HFFc6 (cell line): ENCODE data around the gene CTDSP1. TPM values are rescaled to one million over a fixed set of nuclear protein-coding genes. Genes with fewer than 3 reads are reported as not detected.

Experiments
- DNase-seq: peaks from one replicate; pipeline ENCODE4 v3.0.0-alpha.2; 2018
- H3K27ac Mint-ChIP-seq: 2 replicates; pipeline ENCODE4 v1.8.0; 2020; ENCODE audit warnings: mild to moderate bottlenecking, mixed read lengths
- H3K27me3 Mint-ChIP-seq: 2 replicates; pipeline ENCODE4 v1.8.0; 2021; ENCODE audit warnings: mild to moderate bottlenecking, moderate library complexity, mixed read lengths; ENCODE audit not compliant: insufficient read depth
- H3K36me3 Mint-ChIP-seq: 2 replicates; pipeline ENCODE4 v1.8.0; 2021; ENCODE audit warnings: low read depth, mixed read lengths
- H3K4me1 Mint-ChIP-seq: 2 replicates; pipeline ENCODE4 v1.8.0; 2020; ENCODE audit warnings: low read depth, mixed read lengths
- H3K4me3 Mint-ChIP-seq: 2 replicates; pipeline ENCODE4 v1.8.0; 2020; ENCODE audit warnings: mild to moderate bottlenecking, moderate library complexity, mixed read lengths
- H3K9me3 Mint-ChIP-seq: 2 replicates; pipeline ENCODE4 v1.8.0; 2020; ENCODE audit warnings: mild to moderate bottlenecking, mixed read lengths
- CTCF ChIP-seq: fragments of 200-600 bp; sonication (generic); IDR thresholded peaks from 2 replicates; pipeline ENCODE4 v1.5.0; 2021; ENCODE audit warnings: antibody characterized with exemption, mild to moderate bottlenecking
- total RNA-seq, 6 experiments: library from RNA; stranded (reverse); fragmentation: NEBNext Ultra II Directional; extraction: Animal tissue kit (Norgen Biotek cat#: 25700); gene quantifications; 2 replicates in 1 of 6; 3 replicates in 5 of 6; pipeline ENCODE4 v1.2.3, GENCODE V29; 2021

CTDSP1 gene
- total RNA-seq, 6 experiments from 2014 or later = 72.0 to 82.0 (median 75.5) TPM

GRCh38 chr2:218418321-218418716, 18.7 kb downstream of the CTDSP1 start:
- peaks cover 15% of the 10 kb centered on the region for H3K27me3 Mint-ChIP-seq
- DNase-seq = no peak
- no peaks in the 10 kb centered on the region for H3K36me3 Mint-ChIP-seq
- no peak overlapping the region for H3K4me3 Mint-ChIP-seq
- no peak overlapping the region for H3K27ac Mint-ChIP-seq
- H3K4me1 Mint-ChIP-seq = no peaks in the 10 kb centered on the region
- no peaks in the 10 kb centered on the region for H3K9me3 Mint-ChIP-seq
- no peak for TF ChIP-seq CTCF

- no peaks in the 10 kb centered on the region for H3K9me3 Mint-ChIP-seq
- H3K27me3 Mint-ChIP-seq = peaks cover 15% of the 10 kb centered on the region
- H3K4me3 Mint-ChIP-seq = no peak within 1 kb of the TSS
- no peak for TF ChIP-seq CTCF
- H3K27ac Mint-ChIP-seq = no peak within 1 kb of the TSS
- no peaks in the 10 kb centered on the region for H3K4me1 Mint-ChIP-seq
- no peaks in the 10 kb centered on the region for H3K36me3 Mint-ChIP-seq
- no peak for DNase-seq
These were observed 19.2 kb downstream of the CTDSP1 start, which contains the start of gene VIL1 for GRCh38 chr2:218418717-218419458. TSS of gene VIL1 (plus strand) at chr2:218419123. CDS start at chr2:218423779, 4,656 bp downstream.

GRCh38 chr2:218419630-218420216, 20.1 kb downstream of the CTDSP1 start:
- no peak overlapping the region for H3K27ac Mint-ChIP-seq
- H3K36me3 Mint-ChIP-seq = no peaks in the 10 kb centered on the region
- TF ChIP-seq CTCF = no peak
- H3K9me3 Mint-ChIP-seq = no peaks in the 10 kb centered on the region
- peaks cover 18% of the 10 kb centered on the region for H3K27me3 Mint-ChIP-seq
- DNase-seq = no peak
- H3K4me3 Mint-ChIP-seq = no peak overlapping the region
- no peaks in the 10 kb centered on the region for H3K4me1 Mint-ChIP-seq

- no peak overlapping the region for H3K27ac Mint-ChIP-seq
- peaks cover 21% of the 10 kb centered on the region for H3K27me3 Mint-ChIP-seq
- TF ChIP-seq CTCF = no peak
- no peak for DNase-seq
- no peak overlapping the region for H3K4me3 Mint-ChIP-seq
- no peaks in the 10 kb centered on the region for H3K4me1 Mint-ChIP-seq
- no peaks in the 10 kb centered on the region for H3K36me3 Mint-ChIP-seq
- H3K9me3 Mint-ChIP-seq = no peaks in the 10 kb centered on the region
These were observed 21.4 kb downstream of the CTDSP1 start for GRCh38 chr2:218421027-218421426.

- H3K27ac Mint-ChIP-seq = no peak overlapping the region
- no peaks in the 10 kb centered on the region for H3K9me3 Mint-ChIP-seq
- H3K27me3 Mint-ChIP-seq = peaks cover 30% of the 10 kb centered on the region
- no peak overlapping the region for H3K4me3 Mint-ChIP-seq
- no peaks in the 10 kb centered on the region for H3K36me3 Mint-ChIP-seq
- no peaks in the 10 kb centered on the region for H3K4me1 Mint-ChIP-seq
- no peak for DNase-seq
- no peak for TF ChIP-seq CTCF
These were observed 22.9 kb downstream of the CTDSP1 start for GRCh38 chr2:218422403-218423086.
